Stimulated activated CD8-positive, alpha-beta memory T cell treated with anti-CD3 and anti-CD28 coated beads, Interleukin-4, amount 100 ng/mL, for 48 hours (primary cell): ENCODE data around the gene SPPL3.
A peak's percentile ranks its signal among the peaks of the same experiment; 100 is the strongest.

ENCODE experiments used
- DNase-seq: peaks from one replicate; pipeline ENCODE4 v3.0.0-alpha.2; 2020

SPPL3 gene

DNA sequence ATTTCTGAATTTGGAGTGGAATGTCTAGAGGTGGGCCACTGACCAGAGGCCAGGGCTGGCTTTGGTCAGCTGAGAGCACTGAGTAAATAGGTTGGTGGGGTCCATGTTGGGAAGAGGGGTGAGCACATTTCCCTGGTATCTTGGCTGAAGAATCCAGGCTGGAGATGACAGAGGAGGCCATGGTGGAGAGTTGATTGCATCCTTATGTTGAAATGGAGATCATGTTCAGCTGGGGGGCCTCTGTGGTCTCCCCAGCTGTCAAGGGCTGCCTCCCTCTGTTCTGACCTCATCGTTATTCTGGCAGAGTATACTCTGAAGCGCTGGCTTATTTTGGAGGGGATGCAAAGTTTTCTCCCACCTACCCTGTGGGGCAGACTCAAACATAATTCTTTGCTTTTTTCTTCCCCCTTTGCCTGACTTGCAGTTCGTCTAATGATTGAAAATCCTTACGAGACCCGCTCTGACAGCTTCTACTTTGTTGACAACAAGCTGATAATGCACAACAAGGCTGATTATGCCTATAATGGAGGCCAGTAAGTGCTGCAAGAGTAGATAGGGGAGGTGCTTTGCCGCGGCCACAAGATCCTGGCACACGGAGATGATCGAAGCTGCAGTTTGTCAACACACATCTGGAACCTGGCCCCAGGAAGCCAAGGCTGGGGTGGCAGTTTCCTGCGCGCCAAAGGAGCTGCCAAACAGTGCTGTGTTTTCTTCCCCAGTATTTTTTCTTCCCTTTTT lies 184.5 kb downstream of the SPPL3 start:
- no peak for DNase-seq

DNA sequence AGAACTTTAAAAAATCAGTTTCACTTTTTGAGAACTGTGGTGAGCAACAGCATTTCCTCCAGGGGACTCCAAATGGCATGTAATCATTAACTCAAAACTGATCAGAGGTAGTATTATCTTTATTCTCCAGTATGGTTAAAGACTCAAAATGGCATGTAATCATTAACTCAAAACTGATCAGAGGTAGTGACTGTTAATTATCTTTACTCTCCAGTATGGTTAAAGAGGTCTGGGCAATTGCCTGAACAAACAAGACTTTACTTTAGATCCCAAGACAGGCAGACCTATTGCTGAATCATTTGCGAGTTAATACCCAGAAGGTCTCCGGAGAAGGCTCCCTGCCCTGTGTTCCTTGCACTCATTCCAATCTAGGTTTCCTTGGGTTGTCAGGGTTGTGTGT lies 185.1 kb downstream of the SPPL3 start:
- no peak for DNase-seq

DNA sequence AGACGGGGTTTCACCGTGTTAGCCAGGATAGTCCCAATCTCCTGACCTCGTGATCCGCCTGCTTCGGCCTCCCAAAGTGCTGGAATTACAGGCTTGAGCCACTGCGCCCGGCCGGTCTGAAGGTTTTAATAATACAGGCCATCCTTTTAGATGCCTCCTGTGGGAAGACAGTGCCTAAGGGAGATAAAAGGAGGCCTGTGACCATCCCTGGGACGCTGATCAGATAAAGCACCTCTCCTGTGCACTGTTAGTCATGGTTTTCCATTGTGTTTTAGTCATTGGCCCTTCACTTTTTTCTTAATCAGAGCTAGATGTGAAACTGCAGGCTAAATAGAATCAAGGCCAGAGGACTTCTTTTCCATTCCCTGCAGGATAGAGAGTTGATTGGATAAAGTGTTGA lies 186.1 kb downstream of the SPPL3 start:
- no peak for DNase-seq

DNA sequence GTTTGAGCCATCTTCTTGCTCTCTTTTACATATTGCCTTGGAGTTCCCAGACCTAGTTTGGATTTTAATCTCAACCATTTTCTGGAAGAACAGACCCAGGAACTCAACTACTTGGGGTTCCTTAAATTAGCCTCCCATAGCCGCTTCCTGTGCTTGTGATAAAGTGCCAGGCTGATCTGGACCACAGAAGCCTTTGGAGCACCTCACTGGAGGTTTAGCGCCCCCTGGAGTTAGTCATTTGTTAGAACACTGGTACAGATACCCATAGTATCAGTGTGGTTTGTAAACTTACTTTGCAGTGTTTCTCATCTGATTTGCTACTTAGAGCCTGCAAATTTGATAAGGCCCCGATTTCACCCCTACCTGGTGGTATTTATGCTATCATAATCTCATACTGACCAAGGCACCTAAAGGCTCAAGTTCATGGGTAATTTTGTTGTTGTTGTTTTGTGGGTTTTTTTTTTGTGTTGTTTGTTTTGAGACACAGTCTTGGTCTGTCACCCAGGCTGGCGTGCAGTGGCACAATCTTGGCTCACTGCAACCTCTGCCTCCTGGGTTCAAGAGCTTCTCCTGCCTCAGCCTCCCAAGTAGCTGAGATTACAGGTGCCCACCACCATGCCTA lies 190.2 kb downstream of the SPPL3 start:
- DNase-seq = peak; percentile 78

DNA sequence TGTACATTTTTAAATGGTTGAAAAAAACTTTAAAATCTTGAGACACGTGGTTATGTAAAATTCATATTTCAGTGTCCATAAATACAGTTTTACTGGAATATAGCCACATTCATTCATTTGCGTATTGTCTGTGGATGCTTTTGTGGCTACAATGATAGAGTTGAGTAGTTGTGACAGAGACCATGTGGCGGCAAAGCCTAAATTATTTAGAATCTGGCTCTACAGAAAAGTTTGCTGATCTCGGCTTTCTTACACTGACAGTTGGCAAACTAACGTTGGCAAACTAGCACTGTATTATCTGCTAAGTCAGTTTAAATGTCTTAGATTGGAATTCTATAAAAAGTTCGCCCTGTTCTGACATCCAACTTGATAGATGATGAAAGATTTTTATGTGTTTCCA lies 191.5 kb downstream of the SPPL3 start:
- DNase-seq = no peak
